HTR-8/SVneo (cell line): ENCODE data around the gene LCN2.
A peak's percentile ranks its signal among the peaks of the same experiment; 100 is the strongest.

Source experiments
- DNase-seq: peaks from one replicate; pipeline ENCODE4 v3.0.0; 2011; ENCODE audit warnings: low spot score, mixed read lengths; ENCODE audit not compliant: insufficient read length
- FAIRE-seq: peaks from 2 replicates; lab custom pipeline; 2011; peaks lifted over from hg19 to GRCh38; lab: Jason Lieb, UNC

LCN2 gene

DNA sequence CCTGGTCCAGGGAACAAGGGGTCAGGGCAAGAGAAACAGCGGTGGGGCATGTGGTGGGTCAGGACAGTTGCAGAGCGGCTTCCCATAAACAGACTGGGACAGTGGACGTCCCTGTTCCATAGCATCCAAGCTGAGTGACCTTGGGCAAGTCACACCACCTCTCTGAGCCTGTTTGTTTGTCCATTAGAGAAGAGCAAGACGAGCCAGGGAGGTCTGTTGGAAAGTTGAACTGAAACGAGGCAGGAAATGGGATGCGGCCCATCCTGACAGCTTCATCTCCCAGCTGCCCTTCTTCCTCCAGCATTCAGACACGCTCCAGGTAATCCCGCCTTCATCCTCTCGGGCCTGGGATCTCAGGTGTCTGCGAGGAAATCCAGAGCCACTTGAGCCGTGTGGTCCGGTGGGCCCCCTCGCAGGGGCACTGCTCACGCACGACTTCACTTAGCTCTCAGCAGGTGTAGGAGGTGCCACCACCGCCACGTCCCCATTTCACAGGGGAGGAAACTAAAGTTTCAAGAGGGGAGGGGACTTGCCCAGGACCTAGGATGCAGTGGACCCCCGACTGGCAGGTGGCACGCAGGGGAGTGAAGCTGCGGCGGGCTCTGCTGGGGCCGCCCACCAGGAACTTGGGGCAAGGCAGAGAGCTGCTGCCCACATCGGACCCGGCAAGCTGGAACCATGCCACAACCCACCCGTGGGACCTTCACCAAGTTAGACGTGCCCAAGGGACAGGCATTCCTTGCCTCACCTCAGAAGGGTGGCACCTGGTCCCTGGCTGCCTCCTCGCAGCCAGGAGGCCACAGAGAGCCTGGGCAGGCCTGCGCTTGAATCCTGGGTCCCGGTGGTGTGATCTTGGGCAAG lies 34.7 kb upstream of the LCN2 start:
- FAIRE-seq (no peak), DNase-seq (no peak)

DNA sequence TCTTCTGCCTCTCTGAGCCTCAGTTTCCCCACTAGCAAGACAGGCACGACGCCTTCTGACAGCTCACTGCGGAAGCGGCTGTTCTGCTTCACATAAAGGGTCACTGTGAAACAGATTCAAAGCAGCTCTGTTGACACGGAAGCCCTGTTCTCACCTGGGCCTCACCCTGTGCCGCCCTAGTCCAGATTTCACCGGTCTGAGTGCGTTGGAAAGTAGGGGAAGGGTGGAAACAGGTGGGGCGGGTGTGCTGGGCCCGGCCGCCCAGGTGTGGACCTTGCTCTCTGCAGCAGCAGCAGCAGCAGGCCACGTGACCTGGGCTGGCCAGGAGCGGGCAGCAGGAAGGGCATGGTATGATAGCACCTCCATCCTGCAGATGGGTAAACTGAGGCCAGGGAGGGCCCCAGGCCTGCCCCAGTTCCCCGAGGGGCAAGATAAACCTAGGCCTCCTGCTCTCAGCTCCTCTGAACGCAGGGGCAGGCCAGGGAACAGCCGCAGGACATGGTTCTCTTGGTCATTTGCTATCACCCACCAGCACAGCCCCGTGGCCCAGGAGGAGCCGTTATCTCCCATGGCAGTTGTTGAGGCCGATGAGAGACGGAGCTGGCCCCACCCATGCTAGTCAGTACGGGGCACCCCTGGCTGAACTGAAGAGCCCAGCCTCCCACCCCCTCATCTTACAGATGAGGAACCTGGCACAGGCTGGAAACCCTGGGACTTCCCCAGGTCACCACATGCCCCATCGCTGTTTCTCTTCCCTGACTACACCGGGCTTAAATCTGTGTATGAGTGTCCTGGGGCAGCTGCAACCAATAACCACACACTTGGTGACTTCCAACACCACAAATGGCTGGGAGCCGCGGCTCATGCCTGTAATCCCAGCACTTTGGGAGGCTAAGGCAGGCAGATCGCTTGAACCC lies 33.8 kb upstream of the LCN2 start:
- no peak for DNase-seq
- FAIRE-seq = no peak

DNA sequence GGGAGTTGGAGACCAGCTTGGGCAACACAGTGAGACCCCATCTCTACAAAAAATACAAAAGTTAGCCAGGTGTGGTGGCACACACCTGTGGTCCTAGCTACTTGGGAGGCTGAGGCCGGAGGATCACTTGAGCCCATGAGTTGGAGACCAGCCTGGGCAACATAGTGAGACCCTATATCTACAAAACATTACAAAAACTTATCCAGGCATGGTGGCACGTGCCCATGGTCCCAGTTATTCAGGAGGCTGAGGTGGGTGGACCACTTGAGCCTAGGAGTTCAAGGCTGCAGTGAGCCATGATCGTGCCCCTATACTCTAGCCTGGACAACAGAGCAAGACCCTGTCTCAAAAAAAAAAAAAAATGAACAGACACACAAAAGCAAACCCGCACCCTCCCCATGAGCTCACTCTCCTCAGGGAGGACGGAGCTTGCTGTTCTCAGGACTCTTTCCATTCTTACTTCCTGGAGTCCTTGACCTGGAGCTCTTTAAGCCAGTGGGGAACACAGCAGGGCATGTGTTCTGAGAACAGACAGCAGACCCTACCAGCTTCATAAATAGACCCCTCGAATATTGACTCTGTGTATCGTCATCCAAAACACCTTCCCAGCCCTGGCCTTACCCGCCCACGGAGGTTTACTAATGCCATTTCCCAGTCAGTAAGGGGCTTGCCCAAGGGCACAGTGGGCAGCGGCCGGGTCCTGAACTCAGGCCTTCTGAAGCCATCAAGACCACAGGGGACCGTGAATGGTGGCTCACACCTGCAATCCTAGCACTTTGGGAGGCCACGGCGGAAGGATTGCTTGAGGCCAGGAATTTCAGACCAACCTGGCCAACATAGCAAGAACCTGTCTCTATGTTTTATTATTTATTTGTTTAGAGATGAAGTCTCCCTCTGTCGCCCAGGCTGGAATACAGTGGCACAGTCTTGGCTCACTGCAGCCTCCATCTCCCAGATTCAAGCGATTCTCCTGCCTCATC lies 32.9 kb upstream of the LCN2 start:
- FAIRE-seq = no peak
- no peak for DNase-seq

DNA sequence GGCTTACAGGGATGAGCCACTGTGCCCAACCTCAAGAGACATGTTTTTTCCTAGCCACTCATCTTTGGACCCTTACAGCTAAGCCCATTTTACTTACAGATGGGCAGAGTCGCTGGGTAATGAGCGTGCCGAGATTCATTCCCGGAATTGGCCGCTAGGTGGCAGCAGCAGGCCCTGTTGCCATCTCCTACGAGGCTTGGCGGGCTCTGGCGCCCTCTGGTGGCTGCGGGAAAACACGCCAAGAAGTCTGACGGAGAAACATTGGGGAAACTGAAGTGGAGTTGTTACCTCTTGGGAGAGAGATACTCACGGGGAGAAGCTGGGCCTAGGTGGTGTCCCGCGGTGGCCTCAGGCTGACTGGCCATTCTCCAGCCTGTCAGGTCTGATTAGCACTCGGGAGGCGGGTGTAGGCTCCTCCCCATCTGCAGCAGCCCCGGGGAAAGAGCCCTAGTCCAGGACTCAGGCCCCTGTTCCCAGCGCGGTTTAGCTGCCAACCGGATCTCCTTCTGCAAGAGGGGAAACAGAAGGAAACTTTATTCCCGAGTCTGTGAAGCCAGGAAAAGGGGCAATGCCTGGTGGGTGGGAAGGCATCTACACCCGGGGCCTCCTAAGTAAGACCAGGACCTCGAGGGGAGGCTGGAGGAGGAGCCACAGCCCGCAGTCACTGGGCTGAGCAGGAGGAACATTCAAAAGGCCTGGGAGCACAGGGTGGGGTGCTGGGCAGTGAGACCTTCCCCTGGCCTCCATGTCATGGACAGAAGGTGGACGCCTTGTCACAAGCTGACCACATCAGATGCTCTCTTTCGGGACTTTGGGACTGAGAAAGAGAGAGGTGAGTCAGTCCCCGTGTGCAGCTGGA lies 31.4 kb upstream of the LCN2 start:
- DNase-seq (peak; percentile 66), FAIRE-seq (peak; percentile 49)

DNA sequence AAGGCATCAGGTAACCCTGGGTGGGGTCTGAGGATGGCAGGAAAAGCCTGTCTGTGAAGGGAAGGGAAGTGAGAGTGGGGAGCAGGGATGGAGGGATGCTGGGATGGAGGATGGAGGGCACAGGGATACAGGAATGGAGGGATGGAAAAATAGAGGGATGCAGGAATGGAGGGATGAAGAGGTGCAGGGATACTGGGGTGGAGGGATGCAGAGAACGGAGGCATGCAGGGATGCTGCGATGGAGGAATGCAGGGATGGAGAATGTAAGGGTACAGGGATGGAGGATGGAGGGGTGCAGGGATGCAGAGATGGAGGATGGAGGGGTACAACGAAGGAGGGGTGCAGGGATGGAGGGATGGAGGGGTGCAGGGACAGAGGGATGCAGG lies 30.8 kb upstream of the LCN2 start:
- FAIRE-seq (no peak), DNase-seq (no peak)

DNA sequence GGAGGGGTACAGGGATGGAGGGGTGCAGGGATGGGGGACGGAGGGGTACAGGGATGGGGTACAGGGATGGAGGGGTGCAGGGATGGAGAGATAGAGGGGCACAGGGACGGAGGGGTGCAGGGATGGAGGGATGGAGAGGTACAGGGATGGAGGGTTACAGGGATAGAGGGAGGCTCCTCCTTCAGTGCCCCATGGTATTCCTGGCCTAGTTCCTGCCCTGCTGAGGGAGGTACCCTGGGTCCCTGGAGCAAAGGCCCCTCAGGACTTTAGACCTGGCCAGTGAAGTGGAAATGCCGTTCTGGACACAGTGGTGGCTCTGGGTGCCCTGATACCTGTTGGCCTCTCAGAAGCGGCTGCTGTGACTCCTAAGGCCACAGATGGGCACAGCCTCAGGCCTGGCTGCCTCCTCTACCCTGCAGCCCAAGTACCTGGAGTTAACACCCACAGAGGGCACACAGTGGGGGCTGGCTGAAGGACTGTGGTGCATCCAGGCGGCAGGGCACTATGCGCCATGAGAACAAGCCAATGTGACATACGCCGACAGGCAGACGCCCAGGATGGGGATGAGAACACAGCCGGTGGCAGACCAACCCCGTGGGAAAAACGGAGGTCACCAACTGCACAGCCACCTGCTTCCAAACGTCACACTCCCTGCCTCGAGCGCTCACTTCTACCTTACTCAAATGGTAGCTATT lies 30.1 kb upstream of the LCN2 start:
- DNase-seq (no peak), FAIRE-seq (no peak)

DNA sequence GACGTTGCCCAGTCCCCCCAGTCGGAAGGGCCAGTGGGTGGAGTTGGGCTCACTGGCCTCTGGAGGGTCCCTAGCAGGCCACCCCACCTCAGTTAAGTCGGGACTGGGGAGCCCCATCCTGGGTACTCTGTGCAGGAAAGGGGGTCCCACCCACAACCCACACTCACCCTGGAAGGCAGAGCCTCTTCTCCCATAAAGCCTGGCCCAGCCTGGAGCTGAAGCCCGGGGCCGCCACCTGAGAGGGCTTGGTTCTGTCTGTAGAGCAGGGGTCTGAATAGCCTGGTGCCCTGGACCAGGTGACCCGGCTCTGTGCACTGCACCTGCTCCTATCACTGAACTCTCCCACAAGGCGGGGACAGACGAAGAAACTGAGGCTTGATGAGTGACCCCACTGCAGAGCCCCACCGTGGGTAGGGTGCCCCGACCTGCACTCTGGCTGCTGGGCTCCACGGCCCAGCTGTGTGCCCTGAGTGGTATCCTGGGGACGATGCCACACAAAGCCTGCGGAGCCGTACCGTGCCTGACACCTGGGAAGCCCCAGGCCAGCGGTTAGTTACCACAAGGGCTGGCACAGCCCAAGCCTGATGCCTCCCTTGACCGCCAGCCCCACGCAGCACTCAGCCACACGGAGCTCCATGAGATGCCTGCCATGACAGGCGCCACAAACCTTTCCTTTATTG lies 29.1 kb upstream of the LCN2 start:
- no peak for FAIRE-seq

DNA sequence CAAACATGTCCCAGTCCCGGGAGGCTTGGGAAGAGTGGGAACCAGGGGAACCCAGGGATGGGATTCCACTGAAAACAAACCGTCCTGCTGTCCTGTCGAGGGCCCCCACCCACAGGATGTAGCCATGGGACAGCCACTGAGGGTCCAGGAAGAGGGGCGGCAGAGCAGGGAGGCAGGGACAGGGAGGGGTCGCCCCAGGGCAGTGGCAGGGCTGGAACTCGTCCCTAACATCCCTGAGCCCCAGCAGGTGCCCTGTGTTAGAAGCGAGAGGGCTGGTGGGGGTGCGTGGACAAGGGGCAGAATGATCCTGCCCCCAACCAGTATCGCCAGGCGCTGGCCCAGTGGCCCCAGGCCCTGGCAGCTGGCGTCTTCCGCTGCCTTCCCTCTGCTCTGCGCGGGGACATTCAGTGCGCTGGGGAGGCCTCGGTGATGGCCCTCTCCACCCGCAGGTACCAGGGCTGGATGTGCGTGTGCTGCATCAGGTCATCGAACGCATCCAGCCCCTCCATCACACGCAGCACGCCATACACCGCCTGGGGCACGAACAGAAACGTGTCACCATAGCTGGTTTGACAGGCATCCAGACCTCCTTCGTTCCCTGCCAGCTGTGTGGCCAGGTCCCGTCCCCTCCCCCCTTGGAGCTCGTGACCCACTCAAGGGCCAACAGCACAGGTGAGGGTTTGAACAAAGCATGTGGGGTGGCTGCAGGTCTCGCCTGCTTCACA lies 28.4 kb upstream of the LCN2 start:
- DNase-seq (no peak), FAIRE-seq (no peak)

More for the DNA sequence above, 29.1 kb upstream of the LCN2 start:
- DNase-seq = no peak

DNA sequence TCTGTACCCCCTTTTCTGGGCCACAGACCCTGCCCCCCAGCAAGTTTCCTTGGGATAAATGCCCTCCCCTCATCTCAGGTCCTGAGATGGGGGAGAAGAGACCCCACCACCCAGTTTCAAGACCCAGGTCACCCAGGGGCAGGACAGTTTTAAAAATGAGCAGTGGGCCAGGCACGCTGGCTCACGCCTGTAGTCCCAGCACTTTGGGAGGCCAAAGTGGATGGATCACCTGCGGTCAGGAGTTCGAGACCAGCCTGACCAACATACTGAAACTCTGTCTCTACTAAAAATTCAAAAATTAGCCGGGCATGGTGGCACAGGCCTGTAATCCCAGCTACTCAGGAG lies 27.8 kb upstream of the LCN2 start:
- no peak for DNase-seq
- no peak for FAIRE-seq

DNA sequence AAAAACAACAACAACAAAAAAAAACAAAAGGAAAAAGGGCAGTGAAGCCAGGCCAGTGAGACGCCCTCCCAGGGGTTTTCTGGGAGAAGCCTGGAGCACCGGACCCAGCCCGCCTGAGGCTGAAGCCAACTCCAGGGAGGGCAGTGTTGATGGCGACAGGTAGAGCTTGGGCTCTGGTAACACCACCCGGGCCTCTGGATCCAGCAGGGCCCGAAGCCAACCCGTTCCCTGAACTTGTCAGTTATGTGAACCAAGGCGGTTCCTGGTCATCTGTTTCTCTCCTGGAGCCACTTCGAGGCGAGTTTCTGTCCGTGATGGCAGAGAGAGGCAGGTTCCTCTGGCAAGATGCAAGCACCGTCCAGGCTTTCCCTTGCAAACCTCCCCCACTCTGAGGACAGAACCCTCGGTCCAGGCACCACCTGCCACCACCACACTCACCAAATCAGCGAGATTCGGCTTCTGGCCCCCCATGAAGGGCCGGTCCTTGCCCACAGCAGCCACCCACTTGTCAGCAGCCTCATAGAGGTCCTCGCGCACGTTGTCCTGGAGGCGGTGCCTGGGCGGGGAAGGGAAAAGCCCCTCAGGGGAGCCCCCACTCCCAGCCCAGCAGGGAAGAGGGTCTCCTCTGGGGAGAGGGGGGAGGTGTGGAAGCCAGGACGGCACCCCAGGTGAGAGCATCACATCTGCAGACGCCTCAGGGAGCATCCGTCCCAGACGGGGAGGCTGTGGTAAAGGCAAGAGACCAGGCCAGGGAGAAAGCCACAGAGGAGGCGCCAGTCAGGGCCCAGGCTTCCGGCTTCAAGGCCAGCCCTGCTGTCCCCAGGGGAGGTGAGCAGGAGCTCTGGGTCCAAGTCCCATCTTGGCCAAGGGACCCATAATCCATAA lies 27.1 kb upstream of the LCN2 start:
- DNase-seq (no peak), FAIRE-seq (no peak)

DNA sequence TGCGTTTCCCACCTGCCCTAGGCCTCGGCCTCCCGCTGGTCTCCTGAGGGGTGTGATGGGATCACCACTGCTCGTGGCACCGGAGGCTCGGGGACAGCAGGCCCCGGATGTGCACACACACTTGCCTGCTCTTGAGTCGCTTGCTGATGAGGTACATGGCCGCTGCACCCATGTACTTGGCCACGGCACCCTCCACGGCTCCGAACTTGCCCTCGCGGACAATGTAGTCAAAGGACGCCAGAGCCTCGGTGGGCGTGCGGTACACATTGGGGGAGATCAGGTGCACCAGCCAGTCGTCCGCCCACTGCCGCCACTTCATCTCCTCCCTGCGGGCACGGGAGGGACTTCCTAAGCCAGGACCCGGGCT lies 26.5 kb upstream of the LCN2 start:
- FAIRE-seq (no peak), DNase-seq (no peak)

DNA sequence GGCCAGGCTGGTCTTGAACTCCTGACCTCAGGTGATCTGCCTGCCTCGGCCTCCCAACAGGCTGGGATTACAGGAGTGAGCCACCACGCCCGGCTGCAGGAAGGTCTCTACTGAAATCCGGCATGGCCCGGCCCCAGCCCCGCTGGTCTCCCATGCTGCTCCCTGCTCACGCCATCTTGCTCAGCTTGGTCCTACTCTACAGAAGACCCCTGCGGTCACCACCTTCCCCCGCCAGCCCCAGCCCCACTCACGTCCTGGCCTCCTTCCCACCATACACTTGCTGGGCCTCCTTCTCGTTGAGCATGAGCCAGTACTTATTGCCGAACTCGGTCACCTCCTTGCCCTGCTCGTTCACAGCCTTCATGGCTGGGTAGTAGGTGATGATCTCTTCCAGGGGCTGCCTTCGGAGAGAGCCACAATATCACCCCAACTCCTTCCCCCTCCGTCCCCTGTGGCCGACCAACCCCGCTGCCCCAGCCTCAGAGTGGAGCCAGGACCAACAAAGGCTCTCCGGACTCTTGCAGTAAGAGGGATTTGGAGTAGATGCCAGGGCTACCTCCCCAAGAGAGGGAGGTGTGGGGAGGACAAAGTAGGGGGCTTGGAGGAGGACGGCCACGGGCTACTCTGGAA lies 25.7 kb upstream of the LCN2 start:
- FAIRE-seq (no peak), DNase-seq (no peak)

DNA sequence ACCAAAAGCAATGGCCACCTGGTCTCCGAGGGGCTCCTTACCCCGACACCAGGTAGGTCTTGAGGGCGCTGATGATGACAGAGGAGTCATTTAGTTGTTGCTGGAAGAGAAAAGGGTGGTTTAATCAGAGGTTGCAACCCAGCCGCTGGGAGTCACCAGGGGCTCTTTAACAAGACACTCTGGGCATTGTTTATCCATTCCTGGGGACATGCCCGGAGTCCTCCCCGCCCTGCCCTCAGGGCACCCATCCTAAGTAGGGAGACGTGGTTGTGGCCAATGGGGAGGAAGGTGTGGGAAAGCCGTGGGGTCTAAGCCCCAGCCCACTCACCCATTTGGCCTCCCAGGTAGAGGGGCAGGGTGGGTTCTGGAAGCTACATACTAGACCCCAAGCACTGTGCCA lies 24.8 kb upstream of the LCN2 start:
- no peak for DNase-seq
- no peak for FAIRE-seq

DNA sequence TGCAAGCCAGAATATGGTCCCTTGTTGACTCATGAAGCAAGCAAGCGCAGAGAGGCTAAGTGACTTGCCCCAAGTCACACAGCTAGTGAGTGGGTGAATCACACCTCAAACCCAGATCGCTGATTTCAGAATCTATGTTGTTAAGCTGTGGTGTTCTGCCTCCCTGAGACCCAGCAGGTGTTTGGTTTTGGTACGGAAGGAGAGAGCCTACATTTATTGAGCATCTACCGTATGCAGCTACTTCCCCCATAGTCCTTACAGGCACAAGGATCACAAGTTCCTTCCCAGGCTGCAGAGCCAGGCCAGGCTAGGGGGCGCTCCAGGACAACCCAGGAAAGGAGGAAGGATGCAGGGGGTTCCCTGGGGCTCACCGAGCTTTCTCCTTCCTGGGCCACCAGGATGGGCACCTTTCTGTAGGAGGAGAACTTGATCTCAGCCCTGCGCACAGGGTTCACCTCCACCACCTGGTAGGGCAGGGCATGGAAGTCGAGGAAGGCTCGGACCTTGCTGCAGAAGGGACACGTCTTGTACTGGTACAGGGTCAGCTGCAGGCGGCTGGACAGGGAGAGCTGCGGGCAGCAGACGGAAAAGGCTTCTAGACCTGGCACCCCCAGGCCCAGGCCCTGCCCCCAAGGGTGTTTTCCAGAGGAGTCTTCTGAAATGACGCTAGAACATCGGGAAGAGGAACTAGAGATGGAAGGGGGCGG lies 24.2 kb upstream of the LCN2 start:
- no peak for FAIRE-seq

DNA sequence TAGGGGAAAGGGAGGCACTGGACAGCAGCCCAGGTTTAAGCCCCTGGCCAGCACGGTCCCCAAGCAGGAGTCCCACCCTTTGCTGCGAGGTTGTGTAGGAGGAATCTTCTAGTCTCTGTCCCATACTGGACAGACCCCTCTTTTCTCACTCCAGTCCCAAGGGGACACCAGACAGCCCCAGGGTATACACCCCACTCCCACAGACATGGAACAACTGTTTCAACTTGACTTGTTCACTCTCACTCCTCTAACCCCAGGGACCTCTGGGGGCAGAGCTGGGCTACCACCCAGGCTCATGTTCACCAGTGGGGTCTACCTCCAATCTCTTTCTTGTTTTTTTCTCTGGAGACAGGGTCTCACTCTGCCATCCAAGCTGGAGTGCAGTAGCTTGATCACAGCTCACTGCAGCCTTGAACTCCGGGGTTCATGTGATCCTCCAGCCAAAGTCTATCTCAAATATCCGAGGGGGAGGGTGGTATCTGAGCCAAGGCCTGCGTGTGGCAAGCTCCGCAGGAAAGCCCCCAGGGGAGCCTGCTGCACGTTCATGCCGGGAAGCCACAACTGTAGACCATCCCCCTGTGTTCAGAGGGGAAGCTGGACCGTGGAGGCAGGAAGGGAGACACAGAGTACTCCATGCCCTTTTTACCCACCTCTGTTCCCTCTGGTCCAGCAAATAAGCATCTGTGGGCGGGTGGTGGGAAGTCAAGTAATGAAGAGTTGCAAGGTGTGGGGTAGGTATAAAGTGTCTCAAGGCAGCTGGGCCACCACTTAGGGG lies 23.5 kb upstream of the LCN2 start:
- no peak for FAIRE-seq
- no peak for DNase-seq

More for the DNA sequence above, 24.2 kb upstream of the LCN2 start:
- no peak for DNase-seq
